Astrocyte of the cerebellum (primary cell): ENCODE results near the gene AOPEP.

Experiments used
- DNase-seq: peaks from one replicate; pipeline ENCODE4 v3.0.0-alpha.2; 2011; ENCODE audit warnings: low read depth
- H3K4me3 ChIP-seq: 2 replicates; pipeline ENCODE4 v1.5.1; 2011; ENCODE audit warnings: mild to moderate bottlenecking, low read depth, low read length, moderate library complexity
- CTCF ChIP-seq: IDR thresholded peaks from 2 replicates; pipeline ENCODE4 v1.5.1; 2012; ENCODE audit warnings: low read length, low read depth, moderate library complexity, mild to moderate bottlenecking; ENCODE audit errors: missing control alignments
- in situ Hi-C: cut with HindIII; loops from 2 replicates; pipeline ENCODE4 v1.10.0; 2017; ENCODE audit warnings: low sequenced_read_pairs

Gene AOPEP

GRCh38 chr9:95073042-95073607, 346.6 kb downstream of the AOPEP start:
- in situ Hi-C loops = no loop called here
- H3K4me3 ChIP-seq = no peak overlapping the region

GRCh38 chr9:95073918-95074317, 347.4 kb downstream of the AOPEP start:
- in situ Hi-C loops = no loop called here
- TF ChIP-seq CTCF = no peak
- DNase-seq = no peak
- no peak overlapping the region for H3K4me3 ChIP-seq

More at GRCh38 chr9:95073042-95073607, 346.6 kb downstream of the AOPEP start:
- peak; percentile 39 for TF ChIP-seq CTCF
- DNase-seq = no peak

GRCh38 chr9:95074632-95075031, 348.1 kb downstream of the AOPEP start:
- H3K4me3 ChIP-seq = no peak overlapping the region
- no peak for DNase-seq
- no peak for TF ChIP-seq CTCF
- in situ Hi-C loops = no loop called here

GRCh38 chr9:95075700-95076099, 349.2 kb downstream of the AOPEP start:
- H3K4me3 ChIP-seq = no peak overlapping the region
- in situ Hi-C loops = no loop called here
- DNase-seq = no peak
- no peak for TF ChIP-seq CTCF

- in situ Hi-C loops = no loop called here
- no peak for TF ChIP-seq CTCF
- DNase-seq = no peak
- H3K4me3 ChIP-seq = no peak overlapping the region
These were observed 350.2 kb downstream of the AOPEP start for GRCh38 chr9:95076696-95077052.

- in situ Hi-C loops = no loop called here
- no peak for DNase-seq
- H3K4me3 ChIP-seq = no peak overlapping the region
- no peak for TF ChIP-seq CTCF
These were observed 350.7 kb downstream of the AOPEP start for GRCh38 chr9:95077053-95077765.
